NOMO-1 treated with DMSO at 0.1 percent for 48 hours (cell line): ENCODE results near the gene CDRT15.
A peak's percentile ranks its signal among the peaks of the same experiment; 100 is the strongest.
"Not testable (repeated sequence)": the region's sequence is repeated elsewhere in the genome, so short reads cannot be mapped to it uniquely, and the experiment has no call there.

Experiments
- DNase-seq: peaks from one replicate; lab custom pipeline; 2025; ENCODE audit not compliant: unreplicated experiment; lab: John Stamatoyannopoulos, UW

The CDRT15 gene

DNA sequence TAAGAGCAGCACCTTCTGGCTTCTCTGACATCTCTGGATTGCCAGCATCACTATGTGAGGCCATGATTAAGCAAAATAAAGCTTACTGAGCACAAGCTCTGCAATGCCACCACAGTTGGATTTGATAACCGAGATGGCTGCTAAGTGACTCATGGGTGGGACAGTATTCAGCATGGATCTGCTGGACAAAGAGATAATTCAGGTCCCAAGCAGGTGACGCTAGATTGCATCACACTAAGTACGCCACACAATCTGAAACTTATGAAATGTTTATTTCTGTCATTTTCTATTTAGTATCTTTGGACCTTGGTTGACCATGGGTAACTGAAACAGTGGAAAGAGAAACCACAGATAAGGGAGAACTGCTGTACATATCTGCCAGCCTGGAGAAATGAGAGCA, 27.4 kb downstream of the CDRT15 start:
- DNase-seq = no peak

DNA sequence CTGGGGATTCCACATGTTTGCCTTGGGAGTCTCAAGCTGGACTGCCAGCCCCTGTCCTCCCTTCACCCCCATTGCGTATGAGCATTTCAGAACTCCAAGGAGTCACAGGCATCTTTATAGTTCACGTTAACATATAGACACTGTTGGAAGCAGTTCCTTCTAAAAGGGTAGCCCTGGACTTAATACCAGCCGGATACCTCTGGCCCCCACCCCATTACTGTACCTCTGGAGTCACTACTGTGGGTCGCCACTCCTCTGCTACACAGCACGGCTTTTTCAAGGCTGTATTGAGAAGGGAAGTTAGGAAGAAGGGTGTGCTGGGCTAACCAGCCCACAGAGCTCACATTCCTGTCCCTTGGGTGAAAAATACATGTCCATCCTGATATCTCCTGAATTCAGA, 28.9 kb downstream of the CDRT15 start:
- no peak for DNase-seq

DNA sequence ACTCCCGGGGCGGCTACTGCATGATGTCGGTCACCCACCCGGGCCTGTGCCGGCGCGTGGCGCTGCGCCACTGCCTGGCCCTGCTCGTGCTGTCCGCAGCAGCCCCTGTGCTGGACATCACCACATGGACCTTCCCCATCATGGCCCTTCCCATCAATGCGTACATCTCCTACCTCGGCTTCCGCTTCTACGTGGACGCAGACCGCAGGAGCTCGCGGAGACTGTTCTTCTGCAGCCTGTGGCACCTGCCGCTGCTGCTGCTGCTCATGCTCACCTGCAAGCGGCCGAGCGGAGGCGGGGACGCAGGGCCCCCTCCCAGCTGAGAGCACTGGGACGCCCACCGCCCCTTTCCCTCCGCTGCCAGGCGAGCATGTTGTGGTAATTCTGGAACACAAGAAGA, 29.8 kb downstream of the CDRT15 start:
- DNase-seq = no peak

DNA sequence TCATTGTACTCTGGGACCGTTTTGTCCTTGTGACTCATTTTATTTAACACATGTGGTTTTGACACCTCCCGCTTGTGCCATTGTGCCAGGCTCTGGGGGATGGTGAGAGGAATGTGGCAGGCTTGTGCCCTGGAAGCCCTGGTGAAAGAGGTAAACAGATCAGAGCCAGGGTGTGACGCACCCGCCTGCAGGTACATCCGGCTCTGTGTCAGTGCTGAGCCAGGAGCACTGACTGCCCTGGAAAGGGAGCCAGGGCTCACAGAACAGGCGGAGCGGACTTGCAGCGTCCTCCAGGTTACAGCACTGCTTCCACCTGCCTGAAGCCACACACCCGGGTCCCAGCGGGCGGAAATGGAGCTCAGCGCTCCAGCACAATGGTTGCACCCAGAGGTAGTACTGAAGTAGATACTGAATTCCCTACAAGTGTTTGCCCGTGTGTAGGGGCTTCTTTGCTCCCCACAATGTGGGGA, 30.6 kb downstream of the CDRT15 start:
- no peak for DNase-seq

DNA sequence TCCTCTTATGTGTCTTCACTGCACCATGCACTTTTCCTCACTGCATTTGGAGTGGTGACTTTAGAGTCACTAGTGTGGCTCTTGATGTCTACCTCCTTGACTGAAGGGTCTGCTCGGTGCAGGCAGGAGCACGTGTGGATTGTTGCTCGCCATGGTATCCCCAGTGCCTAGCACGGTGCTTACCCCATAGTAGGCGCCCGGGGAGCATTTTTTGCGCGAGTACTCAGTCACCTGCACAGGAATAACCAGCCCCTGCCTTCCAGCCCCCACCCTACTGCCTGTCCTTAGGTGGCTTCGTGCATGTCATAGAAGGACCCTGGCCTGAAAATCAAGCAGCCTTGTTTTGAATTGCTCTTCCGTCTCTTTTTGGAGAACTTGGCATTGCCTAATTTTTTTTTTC, 31.3 kb downstream of the CDRT15 start:
- DNase-seq = no peak

DNA sequence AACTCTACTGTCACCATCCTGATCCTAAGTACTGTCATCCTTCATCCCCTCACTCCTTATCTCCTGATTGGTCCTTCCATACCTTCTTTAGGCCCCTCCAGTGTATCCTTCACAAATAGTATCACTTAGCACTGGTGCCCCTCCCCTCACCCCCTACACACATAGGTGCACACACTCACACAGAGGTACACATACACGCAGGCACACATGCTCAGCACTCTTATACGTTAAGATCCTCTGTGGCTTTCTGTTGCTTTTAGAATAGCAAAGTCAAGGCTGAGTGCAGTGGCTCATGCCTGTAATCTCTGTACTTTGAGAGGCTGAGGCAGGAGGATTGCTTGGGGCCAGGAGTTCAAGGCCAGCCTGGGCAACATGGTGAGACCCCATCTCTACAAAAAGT, 32.1 kb downstream of the CDRT15 start:
- DNase-seq = no peak

DNA sequence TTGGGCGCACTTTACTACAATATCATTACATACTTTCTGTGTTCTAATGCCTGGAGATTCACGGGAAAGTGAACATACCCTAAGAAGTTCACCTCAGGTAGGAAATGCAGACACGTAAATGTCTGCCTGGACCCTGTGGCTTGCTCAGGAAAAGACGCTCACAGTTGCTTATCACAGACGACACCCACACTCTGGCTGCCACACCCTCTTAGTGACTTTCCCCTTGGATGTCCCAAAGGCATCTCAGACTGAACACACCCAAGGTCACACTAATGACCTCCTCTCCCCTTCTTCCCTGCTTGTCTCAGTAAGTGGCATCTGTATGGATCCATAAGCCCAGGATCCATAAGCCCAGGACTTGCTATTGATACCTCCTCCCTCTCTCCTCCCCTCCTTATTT, 32.6 kb downstream of the CDRT15 start:
- no peak for DNase-seq

DNA sequence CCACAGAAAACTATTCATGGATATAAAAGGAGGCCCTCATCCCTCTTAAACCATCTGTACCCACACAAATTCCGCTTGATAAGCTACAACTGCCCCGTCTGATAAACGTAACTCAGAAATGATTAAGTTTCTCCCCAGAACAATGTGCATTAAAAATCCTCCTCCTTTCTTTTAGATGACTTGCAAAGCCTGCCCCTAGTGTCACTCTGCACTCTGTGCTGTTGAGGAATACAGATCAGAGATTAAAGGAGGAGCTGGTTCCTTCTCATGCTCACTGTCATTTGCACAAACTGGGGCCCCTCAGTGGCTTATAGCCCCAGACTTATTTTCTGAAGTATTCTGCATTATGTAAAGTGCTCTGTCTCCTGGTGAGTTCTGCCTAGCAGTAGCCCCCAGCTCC, 33.3 kb downstream of the CDRT15 start:
- no peak for DNase-seq

DNA sequence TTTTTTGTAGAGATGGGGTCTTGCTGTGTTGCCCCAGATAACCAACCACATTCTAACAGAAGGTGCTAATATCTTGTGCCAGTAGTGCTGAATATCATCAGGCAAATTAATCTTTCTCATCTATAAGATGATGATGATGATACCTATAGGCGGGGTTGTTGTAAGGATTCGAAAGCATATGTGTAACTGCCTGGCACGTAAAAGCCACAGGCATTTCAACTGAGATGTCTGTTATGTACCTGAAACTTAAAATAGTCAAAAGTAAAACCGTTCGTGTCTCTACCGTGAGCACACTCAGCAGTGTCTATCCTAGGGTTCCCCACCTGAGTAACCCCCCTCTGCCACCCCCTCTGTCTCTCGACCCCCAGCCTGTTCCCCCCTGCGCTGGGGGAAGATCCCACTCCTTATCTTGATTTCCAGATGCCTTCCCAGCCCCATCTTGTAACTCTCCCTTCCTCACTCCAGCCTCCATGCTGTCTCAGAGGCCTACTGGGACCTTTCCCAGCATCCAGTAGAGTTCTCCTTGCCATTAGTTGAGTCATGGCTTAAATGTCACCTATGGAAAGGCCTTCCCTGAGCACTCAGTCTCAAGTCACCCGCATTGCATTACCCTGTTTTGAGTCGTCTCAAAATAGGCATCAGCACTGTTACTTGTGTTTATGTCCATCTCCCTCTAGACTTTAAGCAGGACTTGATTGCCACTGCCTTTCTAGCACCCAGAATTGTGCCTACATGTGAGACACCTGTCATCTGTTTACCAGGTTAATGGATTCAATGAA, 34.1 kb downstream of the CDRT15 start:
- no peak for DNase-seq

DNA sequence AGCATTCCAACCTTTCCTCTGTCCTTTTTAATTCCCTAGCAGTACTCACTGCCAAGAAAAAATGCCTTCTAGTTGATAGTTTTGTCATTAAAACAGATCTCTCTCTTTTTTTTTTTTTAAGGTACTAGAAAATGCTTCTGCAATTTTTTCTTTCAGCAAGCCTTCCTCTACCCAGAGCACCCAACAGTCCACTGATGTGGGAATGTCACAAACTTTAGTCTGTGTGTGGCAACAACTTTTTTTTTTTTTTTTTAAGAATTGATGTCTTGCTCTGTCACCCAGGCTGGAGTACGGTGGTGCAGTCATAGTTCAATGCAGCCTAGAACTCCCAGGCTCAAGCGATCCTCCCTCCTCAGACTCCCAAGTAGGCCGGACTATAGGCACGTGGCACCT, 34.7 kb downstream of the CDRT15 start:
- no peak for DNase-seq

DNA sequence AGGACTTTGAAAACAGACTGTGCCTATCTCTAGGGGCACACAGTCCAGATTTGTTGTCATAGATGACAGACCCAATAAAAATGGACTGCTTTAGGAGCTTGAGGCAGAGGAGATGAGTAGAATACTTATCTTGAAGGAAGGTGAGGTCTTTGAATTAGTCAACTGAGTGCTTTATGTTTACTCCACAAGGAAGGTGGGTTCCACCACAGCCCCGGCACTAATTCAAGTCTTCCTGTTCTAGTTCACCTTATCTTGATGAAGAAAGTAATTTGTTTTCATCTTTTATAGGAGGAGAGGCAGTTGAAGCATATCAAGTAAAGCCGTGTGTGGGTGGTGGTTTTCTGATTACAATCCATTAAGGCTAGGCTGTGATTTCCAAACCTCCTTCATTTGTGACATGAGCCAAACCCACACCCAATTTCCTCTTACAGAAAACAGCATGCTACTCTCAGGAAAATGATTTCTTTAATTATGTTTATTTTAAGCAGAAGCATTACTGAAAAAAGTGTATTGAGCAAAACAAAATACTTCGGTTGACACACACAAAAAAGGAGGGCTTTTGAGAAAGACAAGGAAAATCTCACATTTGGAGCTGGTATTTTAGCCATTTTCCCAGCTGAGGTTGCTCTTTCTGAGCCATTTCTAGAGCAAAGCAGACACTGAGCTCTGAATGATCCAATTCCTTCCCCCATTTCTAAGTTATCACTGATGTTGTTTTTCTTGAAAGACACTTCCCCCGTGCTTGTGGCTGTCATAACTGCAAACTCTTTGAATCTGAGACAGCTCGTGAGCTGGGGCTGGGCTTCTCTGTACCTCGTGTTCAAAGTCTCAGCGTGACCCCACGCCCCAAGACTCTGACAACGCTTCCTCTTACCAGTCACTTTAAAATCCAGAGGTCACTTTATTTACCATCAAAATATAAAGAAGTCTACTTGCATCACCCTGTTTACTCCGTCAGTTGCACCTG, 35.4 kb downstream of the CDRT15 start:
- DNase-seq = peak; percentile 20

DNA sequence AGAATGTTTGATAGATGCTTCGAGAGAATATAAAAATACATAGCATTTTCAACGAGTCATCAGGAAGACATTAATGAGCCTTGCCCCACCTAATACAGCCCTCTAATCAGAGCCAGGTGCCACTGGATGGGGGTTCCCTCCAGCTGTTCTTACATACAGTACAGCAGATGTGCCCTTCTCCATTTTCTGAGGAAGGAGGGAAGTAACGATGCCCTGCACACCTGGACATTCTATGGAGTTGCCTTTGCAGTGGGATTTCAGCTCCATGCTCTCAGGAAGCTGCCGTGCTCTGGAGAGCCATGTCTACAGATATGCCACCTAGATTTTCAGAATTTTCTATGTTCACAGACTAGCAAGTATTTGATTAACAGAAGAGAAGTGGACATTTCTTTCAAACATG, 36.3 kb downstream of the CDRT15 start:
- DNase-seq = no peak

DNA sequence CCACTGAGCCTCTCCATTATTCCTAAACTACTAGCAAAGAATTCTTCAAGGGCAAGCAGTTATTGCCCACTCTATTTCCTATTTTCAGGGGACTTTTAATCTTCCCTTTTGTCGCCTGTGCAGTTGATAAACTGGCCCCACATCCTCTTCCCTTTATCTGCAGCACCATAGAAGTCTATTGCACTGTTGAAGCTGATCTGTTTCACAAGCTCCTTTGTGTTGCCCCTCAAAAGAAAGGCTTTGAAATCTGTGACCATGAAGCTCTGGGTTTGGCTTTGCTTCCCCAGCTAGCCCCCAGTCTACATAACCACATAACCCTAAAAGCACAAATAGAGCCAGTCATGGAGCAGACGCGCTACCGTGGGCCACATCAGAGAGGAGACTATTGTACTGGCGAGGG, 37.1 kb downstream of the CDRT15 start:
- DNase-seq = no peak

DNA sequence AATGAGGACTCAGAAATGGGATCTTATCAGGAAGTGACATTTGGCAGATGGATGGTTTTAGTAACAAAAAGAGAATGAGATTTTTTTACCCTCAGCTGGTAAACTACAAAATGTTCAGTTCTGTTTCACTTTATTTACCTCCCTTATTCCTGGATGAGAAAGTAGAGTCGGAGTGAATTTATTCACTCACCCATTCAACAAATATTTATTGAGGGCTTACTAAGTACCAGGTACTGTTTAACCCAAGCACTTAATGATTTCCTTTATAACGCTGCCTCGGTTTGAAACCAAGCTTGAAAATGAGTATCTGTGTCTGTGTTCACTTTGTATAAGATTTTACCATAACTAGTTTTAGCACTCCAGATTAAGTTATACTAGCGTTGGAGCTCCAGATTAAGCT, 38.1 kb downstream of the CDRT15 start:
- no peak for DNase-seq

DNA sequence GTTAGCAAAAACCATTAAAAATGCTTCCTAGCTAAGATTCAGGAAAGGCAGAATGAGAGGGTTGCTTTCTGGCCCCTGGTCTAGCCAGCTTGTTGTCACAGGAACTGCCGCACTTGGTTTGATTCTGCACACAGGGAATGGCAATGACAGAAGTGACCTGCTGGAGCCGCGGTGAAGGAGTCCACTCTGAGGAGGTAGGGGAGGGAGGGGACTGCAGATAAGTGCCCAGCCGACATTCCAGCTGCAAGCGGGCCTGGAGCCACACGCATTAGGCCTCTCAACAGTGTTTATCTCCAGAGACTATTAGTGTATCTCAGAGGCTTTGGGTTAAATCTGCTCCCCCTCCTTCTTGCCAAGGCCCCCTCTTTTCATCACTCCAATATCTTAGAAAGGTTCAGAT, 38.6 kb downstream of the CDRT15 start:
- DNase-seq = no peak

DNA sequence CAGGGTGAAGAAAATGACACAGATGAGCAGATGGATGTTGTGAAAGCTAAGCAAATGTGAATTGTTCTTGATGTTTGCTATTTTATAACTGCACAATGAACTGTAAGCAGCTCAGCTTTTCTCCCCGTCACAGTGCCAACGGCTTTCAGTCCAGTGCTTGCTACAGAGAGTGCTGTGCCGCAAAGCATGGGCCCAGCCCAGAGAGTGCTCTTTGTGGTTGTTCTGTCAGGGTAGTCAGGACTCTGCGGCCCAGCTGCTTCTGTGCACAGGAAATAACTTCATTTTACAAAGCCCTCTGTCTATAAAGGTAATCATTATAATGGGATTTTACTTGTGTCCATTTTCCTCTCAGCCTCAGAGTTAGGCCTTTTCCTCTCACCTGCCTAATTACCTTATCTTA, 39.1 kb downstream of the CDRT15 start:
- DNase-seq = no peak

DNA sequence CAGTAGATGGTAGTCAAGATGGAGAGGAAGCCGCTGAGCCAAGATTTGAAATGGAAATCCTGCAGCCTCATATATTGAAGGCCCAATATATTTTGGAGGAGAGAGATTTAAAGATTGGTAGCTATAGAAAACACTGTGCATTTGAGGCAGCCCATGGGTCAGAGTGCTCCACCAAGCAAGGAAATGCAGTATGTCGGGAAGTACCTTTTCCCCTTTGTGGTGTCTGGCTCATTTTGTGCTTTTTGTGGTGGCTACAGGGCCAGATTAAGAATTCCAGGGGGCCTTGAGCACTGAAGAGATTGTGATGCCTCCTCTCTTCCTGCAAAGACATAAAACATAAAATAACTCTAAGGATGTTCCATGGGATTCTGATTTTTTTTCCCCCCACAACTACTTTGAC, 39.6 kb downstream of the CDRT15 start:
- DNase-seq = no peak

DNA sequence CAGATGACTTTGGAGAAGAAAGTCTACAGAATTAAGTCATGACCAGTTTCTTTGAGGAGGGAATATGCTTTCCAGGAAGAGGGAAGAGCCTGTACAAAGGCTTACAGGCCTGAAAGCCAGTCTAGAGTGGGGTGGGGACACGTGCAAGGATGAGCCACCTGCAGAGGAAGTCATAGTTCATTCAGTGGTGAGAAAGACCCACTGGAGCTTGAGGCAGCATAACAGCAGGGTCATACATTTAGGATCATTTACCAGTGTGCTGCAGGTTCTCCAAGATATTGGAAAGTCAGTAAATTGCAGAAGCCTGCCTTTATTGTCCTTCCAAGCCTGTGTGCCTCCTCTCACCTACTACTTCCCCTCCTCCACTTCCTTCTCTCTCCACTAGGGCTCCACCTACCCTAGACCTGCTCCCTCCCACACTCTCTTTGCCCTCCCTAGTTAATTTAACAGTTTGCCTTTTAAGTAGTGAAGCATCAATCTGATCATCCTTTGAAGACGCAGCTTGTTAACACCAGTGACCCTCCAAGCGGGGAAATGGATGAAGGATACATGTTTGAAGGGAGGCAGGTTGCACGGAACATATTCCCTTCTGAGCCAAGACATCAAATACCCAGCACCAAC, 40.2 kb downstream of the CDRT15 start:
- no peak for DNase-seq

DNA sequence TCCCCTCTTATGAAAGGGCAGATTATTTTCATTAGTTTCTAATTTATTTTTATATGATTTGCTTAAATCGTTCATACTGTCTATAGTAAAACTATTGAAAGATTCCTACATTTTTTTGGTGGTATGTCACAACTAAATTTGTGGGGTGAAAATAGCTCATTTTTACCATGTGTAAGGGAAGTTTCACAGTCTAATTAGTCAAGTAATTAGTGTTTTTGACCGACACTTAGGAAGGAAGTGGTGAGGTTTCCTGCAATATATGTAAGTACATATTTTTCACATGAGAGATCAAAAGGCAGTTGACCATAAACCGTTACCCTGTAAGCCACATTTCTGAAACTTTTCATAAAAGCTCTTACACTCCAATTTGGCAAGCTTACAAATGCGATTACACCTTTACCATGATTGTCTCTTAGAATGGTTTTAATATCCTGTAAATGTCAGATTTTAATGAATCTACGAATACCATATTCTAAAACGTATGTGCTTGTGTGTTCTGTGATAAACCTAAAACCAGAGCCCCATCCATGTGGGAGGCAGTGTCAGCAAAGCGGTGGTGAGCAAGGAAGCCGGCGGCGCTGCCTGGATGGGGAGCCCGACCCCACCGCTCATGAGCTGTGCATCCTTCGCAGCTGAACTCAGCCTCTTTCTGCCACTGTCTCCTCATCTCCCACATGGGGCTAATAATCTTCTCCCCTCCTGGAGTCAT, 43.9 kb downstream of the CDRT15 start:
- not testable (repeated sequence) for DNase-seq

DNA sequence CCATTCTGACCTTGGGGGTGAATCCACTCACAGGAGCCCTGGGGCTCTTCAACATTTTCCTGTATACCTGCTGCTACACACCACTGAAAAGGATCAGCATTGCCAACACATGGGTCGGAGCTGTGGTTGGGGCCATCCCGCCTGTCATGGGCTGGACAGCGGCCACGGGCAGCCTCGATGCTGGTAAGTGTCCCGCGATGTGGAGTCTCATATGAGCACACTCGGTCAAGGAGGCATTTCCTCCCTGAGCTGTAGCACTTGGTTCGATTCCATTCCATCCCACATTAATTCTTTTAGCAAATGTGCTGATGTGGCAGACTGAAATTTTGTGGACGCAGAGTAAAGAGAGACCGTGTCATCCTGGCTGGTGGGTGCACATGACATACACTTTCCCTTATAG, 44.6 kb downstream of the CDRT15 start:
- DNase-seq = not testable (repeated sequence)

DNA sequence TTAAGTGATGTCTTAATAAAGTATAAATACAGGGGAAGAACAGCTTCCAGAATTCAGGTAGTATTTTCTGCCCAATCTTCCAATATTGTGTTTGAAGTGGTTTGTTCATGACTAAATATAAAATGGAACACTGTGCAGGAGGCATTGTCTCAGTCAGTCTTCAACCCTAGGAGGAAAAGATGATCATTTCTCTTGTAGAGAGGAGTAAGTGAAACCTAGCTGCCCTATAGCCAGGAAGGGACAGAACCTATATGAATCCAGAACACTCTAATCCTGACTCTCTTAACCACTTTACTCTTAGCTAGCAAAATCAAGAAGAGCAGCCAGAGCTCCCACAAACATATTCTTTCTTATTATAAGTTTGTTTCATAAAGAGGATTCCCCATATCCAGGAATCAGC, 45.2 kb downstream of the CDRT15 start:
- DNase-seq = not testable (repeated sequence)
